ENCODE results near the gene CYB5D1. TPM values are rescaled to one million over a fixed set of nuclear protein-coding genes. Genes with fewer than 3 reads are reported as not detected.
"Not testable (repeated sequence)": the region's sequence is repeated elsewhere in the genome, so short reads cannot be mapped to it uniquely, and the experiment has no call there.

CYB5D1 gene, protein sequence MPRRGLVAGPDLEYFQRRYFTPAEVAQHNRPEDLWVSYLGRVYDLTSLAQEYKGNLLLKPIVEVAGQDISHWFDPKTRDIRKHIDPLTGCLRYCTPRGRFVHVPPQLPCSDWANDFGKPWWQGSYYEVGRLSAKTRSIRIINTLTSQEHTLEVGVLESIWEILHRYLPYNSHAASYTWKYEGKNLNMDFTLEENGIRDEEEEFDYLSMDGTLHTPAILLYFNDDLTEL
- total RNA-seq: 15.1 TPM

DNA sequence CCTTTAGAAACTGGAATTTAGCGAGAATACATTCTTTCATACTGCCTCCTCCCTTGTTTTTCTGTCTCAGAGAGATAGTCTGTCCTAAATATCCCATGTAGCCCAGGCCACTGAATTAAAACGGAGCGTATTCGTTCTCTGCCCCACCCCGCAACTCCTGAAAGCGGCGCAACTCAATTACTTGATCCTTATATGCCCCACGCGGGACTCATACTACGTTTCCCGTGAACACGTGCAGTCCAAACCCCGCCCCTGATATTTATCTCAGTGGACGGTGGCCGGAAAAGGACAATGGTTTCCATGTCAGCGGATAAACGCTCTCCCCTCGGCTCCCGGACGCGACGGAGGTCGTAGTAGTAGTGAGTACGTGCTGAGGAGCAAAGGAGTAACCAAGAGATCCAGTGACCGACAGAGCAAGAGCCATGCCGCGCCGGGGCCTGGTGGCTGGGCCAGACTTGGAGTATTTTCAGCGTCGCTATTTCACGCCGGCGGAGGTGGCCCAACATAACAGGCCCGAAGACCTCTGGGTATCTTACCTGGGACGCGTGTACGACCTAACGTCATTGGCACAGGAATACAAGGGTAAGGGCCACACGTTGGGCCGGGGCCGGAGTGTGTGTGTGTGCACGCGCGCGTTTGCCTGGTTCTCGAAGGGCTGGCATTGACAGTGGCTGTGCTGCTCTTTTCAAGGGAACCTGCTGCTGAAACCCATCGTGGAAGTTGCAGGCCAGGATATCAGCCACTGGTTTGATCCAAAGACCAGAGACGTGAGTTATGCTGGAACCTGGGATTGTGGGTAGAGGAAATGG is at the start of gene CYB5D1:
CYB5D1 (plus strand) TSS at position 291 of the 809 bp plus-strand sequence; CDS start at position 423, 132 bp downstream.
- no peak for FAIRE-seq
- DNase-seq (ENCODE audit: low spot score in 2 of 2): peak; percentile 70 to 77

DNA sequence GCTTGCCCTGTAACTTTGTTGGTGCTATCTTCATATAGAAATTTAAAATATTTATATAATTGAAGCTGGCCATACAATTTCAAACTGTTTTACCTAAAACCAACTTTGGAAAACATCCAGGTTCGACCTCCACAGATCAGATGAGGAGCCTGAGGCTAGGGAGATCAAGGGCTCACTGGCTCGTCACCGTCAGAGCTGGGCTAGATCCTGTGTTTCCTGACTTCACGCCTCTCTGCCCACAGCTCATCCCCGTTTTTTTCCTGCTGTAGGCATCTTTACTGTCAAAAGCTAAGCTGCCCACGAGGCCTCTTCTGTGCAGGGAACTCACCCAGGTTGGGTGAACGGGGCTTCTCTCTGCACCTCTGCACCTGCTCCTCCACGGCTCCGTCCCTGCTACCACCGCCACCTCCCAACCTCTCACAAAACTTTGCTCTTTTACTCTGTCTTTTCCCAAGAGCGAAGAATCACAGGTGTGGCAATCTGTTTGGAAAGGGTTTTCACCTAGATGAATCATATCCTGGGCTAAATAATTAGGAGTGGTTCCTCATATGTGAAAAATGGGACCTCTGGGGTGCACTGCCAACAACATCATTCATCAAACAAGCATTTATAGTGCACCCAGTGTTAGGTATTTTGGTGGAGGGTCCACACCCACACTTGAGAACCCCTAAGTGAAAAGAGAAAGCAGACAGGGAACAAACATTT is 48.6 kb upstream of the CYB5D1 start:
- FAIRE-seq (no peak), DNase-seq (ENCODE audit: low spot score in 2 of 2) (no peak)

DNA sequence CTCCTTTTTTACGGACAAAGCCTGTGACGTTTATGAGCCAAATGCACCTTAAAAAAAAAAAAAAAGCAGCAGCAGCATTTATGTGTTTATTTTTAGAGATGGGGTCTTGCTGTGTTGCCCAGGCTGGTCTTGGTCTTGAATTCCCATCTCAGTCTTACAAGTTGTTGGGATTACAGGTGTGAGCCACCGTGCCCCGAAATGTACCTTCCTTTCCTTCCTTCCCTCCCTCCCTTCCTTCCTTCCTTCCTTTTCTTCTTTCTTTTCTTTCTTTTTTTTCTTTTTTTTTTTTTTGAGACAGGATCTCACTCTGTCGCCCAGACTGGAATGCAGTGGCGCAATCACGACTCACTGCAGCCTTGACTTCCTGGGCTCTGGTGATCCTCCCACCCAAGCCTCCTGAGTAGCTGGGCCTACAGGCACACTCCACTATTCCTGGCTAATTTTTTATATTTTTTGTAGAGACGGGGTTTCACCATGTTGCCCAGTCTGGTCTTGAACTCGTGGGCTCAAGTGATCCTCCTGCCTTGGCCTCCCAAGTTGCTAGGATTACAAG is 47.9 kb upstream of the CYB5D1 start:
- not testable (repeated sequence) for FAIRE-seq

DNA sequence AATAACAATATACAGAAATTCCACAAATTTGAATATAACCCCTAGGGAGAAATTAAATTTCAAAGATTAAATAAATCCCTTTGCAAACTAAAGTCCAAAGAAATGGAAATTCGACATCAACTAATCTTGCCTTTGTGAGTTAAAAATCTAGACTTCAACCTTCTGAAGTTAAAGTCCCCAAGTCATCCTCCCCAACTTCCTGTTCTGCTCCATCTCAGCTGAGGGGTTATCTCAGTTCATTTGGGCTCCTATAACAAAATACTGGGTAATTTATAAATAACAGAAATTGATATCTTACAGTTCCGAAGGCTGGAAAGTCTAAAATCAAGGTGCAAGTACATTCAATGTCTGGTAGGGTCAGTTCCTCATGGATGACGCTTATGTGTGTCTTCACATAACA is 46.6 kb upstream of the CYB5D1 start:
- no peak for DNase-seq (ENCODE audit: low spot score in 2 of 2)
- FAIRE-seq: no peak

More for the DNA sequence above, 47.9 kb upstream of the CYB5D1 start:
- DNase-seq (ENCODE audit: low spot score in 2 of 2): not testable (repeated sequence)

DNA sequence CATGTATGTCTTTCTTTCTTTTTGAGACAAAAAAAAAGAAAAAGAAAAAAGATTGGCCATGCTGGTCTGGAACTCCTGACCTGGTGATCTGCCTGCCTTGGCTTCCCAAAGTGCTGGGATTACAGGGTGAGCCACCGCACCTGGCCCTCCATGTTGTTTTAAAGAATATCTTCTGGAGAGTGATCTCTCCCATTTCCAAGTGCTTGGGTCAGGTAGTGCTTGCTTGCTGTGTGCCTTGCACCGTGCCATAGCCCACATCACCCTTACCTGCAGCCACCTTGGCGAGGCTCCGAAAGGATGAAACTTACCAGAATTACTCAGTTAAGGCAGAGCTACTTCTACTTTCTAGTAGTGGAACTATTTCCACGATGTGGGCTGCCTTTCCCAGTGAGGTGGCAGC is 42.8 kb upstream of the CYB5D1 start:
- DNase-seq (ENCODE audit: low spot score in 2 of 2) (no peak), FAIRE-seq (no peak)

DNA sequence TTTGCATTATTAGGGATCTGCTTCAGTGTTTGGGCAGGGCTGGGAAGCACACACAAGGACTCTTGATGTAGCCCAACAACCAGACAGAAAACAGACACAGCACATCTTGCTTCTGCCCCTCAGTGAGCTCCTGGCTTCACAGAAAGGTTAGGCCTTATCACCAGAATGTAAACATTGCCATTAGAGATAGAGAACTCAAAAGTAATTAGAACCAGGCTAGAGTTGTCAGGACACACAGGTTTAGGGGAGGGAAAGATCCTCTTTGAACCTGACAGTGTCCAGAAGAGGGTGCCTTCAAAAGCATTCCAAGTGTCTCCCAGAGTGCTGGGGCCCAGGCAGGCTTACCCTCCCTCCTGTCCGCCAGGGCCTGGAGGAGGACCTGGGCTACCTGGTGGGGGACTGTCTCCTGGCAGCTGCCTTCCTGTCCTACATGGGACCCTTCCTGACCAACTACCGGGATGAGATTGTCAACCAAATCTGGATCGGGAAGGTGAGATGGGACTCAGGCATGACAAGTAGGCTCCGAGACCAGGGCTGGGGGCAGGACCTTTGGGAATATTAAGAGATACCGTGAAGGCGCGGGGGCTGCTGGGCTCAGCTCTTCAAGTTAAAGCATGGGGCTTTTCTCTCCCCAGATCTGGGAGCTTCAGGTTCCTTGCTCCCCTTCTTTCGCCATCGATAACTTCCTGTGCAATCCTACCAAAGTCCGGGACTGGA is 40.7 kb upstream of the CYB5D1 start:
- no peak for DNase-seq (ENCODE audit: low spot score in 2 of 2)
- no peak for FAIRE-seq

DNA sequence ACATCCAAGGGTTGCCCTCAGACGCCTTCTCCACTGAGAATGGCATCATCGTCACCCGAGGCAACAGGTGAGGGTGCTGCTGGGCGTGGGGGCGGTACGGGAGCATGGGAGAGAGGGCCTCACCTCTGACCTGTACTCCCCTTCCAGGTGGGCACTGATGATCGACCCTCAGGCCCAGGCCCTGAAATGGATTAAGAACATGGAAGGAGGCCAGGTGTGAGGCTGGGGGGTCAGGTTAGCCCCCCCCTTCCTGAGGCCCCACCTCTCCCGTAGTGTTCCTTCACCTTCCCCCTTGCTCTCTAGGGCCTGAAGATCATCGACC is 40.2 kb upstream of the CYB5D1 start:
- FAIRE-seq (no peak), DNase-seq (ENCODE audit: low spot score in 2 of 2) (no peak)

DNA sequence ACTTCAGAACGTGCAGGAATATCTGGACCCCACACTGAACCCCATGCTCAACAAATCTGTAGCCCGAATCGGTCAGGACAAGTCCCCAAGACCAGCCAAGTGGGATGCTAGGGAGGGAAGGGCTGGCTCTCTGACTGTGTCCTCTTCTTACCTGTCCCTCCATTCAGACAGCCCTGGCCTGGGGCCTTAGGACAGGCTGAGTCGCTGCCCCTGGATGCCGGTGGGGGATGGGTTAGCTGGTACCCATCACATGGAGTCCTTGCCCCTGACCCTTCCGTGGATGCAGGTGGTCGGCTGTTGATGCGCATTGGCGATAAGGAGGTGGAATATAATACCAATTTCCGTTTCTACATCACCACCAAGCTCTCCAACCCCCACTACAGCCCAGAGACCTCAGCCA is 39.8 kb upstream of the CYB5D1 start:
- FAIRE-seq: no peak
- no peak for DNase-seq (ENCODE audit: low spot score in 2 of 2)

DNA sequence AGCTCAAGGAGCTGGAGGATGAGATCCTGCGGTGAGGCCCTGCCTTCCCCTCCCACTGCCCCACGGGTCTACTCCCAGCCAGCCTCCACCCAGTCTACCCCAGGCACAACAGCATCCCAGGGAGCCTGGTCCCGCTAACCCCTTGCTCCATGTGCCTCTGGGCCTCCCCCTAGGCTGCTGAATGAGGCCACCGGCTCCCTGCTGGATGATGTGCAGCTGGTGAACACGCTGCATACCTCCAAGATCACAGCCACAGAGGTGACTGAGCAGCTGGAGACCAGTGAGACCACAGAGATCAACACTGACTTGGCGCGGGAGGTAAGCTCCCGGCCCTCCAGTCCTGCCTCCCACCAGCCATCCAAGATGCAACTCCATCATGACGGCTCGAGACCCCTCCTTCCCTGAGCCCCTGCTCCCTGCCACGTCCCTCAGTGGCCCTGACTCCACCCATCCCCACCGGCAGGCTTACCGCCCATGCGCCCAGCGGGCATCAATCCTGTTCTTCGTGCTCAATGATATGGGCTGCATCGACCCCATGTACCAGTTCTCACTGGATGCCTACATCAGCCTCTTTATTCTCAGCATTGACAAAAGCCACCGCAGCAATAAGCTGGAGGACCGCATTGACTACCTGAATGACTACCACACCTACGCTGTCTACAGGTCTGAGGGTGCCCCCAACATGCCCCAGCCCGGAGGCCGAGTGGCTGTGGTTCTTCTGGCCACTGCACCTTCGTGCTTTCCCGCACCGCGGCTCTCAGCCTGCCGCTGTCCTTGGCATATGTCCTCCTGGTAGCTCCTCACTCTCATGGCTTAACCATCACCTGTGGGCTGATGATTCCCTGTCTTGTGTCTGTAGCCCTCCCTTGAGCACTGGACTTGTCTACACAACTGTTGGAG is 38.8 kb upstream of the CYB5D1 start:
- FAIRE-seq (no peak), DNase-seq (ENCODE audit: low spot score in 2 of 2) (no peak)

DNA sequence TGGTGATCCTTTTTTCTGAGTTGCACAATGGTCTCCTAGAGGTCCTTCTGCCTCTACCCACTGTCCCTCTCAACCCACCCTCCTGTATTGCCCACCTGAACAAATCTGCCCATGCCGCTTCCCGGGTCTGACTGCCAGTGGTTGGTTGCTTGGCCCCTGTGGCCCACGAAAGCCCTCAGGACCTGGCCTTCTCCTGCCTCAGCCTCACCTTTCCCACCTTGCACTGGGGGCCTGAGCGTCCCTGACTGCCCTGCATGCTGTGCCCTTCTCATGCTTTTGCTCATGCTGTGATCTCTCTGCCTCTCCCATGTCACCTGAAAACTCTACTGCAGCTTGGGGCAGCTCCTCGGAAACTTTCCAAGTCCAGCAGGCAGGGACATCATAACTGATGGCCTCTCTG is 37.6 kb upstream of the CYB5D1 start:
- FAIRE-seq (no peak), DNase-seq (ENCODE audit: low spot score in 2 of 2) (no peak)

DNA sequence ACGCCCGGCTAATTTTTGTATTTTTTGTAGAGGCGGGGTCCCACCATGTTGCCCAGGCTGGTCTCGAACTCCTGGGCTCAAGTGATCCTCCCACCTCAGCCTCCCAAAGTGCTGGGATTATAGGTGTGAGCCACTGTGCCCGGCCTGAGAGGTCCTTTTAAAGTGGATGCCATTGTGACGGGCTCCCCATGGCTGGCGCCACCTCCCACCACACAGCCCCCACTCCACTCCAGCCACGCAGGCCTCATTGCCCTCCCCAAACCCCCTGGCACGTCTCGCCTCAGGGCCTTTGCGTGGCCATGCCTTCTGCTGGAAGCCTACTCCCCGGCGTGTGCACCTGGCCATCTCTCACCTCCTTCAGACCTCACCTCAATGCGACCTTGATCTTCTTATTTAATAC is 35.7 kb upstream of the CYB5D1 start:
- DNase-seq (ENCODE audit: low spot score in 2 of 2) (no peak), FAIRE-seq (no peak)

DNA sequence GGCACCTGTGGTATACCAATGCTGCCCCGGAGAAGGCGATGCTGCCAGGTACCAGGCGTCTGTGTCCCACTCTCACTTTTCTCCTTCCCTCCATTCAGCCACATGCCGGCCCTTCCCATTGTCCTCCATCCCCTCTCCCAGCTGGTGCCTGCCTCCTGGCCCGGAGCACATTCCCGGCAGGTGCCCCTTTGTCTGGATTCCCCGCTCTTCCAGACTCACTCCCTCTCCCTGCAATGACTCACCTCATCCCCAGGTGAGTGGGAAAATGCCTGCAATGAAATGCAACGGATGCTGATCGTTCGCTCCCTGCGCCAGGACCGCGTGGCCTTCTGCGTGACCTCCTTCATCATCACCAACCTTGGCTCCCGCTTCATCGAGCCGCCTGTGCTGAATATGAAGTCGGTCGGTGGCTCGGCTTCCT is 34.2 kb upstream of the CYB5D1 start:
- FAIRE-seq: no peak

DNA sequence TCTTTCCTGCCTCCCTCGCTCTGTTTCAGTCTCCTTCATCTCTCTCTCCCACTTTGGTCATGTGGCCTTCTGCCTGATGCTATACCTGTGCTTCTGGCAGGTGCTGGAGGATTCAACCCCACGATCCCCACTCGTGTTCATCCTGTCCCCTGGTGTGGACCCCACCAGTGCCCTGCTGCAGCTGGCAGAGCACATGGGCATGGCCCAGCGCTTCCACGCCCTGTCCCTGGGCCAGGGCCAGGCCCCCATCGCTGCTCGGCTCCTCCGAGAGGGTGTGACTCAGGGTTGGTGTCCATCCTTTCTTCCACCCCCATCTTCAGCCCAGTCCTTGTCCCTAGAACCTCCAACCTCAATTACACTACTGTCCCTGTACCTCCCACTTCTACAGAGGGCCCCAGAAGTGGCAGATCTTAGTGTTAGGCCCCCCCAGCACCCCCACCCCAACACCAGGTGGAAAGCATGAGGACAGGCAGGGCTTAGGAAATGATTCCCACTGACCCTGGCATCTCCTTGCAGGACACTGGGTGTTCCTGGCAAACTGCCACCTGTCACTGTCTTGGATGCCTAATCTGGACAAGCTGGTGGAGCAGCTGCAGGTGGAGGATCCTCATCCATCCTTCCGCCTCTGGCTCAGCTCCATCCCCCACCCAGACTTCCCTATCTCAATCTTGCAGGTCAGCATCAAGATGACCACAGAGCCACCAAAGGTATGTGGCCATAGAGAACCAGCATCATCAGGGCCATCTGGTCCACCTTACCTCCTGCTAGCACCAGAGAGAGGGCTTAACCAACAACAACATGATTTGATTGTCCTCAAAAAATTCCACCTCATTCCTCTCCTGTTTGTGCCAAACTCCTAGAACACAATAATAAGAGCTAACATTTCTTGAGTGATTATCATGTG is 33.5 kb upstream of the CYB5D1 start:
- DNase-seq (ENCODE audit: low spot score in 2 of 2) (no peak), FAIRE-seq (no peak)

More for the DNA sequence above, 34.2 kb upstream of the CYB5D1 start:
- DNase-seq (ENCODE audit: low spot score in 2 of 2): no peak

DNA sequence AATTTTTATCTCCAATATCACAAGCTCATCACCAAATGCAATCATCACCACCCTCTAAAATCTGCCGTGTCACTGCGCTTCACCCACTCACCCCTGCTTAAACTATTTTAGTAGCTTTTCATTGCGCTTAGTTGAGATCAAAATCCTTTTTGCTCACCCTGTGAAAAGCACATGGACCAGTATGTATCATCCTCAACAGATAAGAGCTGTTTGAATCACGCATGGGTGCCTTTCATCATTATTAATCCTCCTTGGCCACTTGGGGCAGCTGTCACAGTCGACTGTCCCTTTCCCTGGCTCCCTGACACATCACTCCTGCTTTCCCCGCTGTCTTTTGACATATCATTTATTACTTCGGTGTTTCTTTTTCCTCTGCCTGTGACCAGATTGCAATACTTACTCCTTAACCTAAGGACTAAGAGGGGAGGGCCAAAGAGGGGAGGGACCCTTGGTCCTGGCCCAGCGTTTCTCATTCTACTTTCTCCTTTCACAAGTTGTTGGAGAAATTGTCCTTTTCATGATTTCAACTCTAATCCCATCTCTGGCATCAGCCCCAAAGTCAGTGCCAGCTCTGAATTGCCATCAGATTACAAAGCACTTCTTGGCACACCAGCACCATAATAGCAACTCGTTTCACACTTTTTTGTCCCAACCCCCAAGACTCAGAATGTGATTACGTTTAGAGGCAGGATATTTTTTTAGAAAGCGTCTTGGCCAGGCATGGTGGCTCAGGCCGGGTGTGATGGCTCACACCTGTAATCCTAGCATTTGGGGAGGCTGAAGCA is 32.4 kb upstream of the CYB5D1 start:
- FAIRE-seq (no peak), DNase-seq (ENCODE audit: low spot score in 2 of 2) (peak in 1 of 2 donors; percentile 55)

DNA sequence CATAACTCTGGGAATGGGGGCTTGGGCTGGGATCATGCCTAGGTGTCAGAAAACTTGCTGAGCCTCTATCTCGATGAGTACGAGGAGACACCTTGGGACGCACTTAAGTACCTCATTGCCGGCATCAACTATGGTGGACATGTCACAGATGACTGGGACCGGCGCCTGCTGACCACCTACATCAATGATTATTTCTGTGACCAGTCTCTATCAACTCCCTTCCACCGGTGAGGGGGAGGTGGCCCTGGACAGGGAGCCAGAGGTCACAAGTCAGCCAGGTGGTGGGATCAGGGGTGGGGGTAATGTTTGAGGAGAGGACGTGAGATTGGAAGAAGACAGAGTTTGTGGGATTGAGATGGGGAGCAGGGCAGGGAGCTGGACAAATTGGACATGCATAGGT is 27.2 kb upstream of the CYB5D1 start:
- DNase-seq (ENCODE audit: low spot score in 2 of 2) (no peak), FAIRE-seq (no peak)

DNA sequence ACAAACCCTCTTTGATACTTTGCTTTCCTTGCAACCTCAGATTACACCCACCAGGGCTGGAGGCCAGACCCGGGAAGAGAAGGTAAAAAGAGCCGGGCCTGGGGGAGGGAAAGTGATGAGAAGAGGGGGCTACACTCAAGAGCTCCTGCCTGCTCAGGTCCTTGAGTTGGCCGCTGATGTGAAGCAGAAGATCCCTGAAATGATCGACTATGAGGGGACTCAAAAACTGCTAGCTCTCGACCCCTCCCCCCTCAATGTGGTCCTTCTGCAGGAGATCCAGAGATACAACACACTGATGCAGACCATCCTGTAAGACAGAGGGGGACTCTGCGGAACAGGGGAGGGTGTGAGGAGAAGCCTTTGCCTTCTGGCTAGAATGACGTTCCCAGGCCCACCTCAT is 26.6 kb upstream of the CYB5D1 start:
- DNase-seq (ENCODE audit: low spot score in 2 of 2) (no peak), FAIRE-seq (no peak)

DNA sequence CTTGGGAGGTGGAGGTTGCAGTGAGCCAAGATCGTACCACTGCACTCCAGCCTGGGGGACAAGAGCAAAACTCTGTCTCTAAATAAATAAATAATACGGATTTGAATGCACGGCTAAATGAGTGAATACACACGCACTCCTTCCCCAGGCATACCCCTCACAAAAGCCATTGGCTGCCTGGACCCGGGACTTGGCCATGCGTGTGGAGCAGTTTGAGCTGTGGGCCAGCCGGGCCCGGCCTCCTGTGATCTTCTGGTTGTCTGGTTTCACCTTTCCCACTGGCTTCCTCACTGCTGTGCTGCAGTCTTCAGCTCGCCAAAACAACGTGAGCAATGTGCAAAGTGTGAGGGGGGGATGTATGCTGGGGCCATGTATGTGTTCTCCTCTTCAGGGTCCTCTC is 25.4 kb upstream of the CYB5D1 start:
- DNase-seq (ENCODE audit: low spot score in 2 of 2): no peak
- FAIRE-seq: no peak

Data from frontal cortex (tissue), 4 donors.